Endothelial cell of umbilical vein (primary cell): Measurements from ENCODE around the gene MYO1C. TPM values are rescaled to one million over a fixed set of nuclear protein-coding genes. Genes with fewer than 3 reads are reported as not detected.

Source experiments
- BruUV-seq: library from RNA; stranded (reverse); fragments of 400-500 nt; replicated peaks from 2 replicates; lab custom pipeline; 2021; lab: Mats Ljungman, UMichigan
- CTCF ChIA-PET: fragments of 300-600, 350-600 bp; sonication (Branson Sonifier 250); formaldehyde crosslinking; loops from one replicate; lab custom pipeline; 2021; ENCODE audit warnings: antibody characterized with exemption, inconsistent platforms; lab: Charles Lee
- POLR2A ChIA-PET: fragments of 300-600, 350-600 bp; sonication (Branson Sonifier 250); formaldehyde crosslinking; loops from one replicate; lab custom pipeline; 2021; ENCODE audit warnings: antibody characterized with exemption, inconsistent platforms; lab: Charles Lee
- DNase-seq: peaks from one replicate; pipeline ENCODE4 v3.0.0-alpha.2; 2011; ENCODE audit warnings: low read depth, low spot score
- FAIRE-seq: peaks from 2 replicates; lab custom pipeline; 2011; peaks lifted over from hg19 to GRCh38; lab: Jason Lieb, UNC
- H2AFZ ChIP-seq: 2 replicates; pipeline ENCODE4 v1.6.0; 2012; ENCODE audit warnings: low read depth, low read length, control low read depth, inconsistent platforms
- H3K27ac ChIP-seq: 2 replicates; pipeline ENCODE4 v1.5.1; 2011; ENCODE audit warnings: low read depth, mild to moderate bottlenecking, control low read depth, low read length, moderate library complexity; ENCODE audit not compliant: insufficient read depth
- H3K27me3 ChIP-seq, 2 experiments: 2 replicates each; pipeline versions ENCODE4 v1.6.0 to v1.6.1; 2011; ENCODE audit warnings: low read length in 2 of 2, mixed read lengths in 1 of 2; ENCODE audit not compliant: control insufficient read depth in 2 of 2, insufficient read depth in 2 of 2
- H3K36me3 ChIP-seq, 2 experiments: 2 replicates in 1 of 2; 3 replicates in 1 of 2; pipeline ENCODE4 v1.5.1; 2011; ENCODE audit warnings: low read length in 2 of 2, mild to moderate bottlenecking in 1 of 2, moderate library complexity in 1 of 2; ENCODE audit not compliant: control insufficient read depth in 2 of 2, insufficient read depth in 2 of 2; ENCODE audit errors: extremely low read depth in 1 of 2
- H3K4me1 ChIP-seq: 3 replicates; pipeline ENCODE4 v1.5.1; 2011; ENCODE audit warnings: mild to moderate bottlenecking, low read length; ENCODE audit not compliant: control insufficient read depth, insufficient read depth; ENCODE audit errors: extremely low read depth
- H3K4me2 ChIP-seq: 2 replicates; pipeline ENCODE4 v1.6.1; 2011; ENCODE audit warnings: low read length, control low read depth, mixed read lengths; ENCODE audit not compliant: insufficient read depth
- H3K4me3 ChIP-seq, 3 experiments: fragments of 200-600 bp in 1 of 3; sonication (generic), shearing (Covaris generic) in 1 of 3; replicated peaks in 1 of 3; 2 replicates each; pipeline ENCODE4 v1.5.1; 2011 to 2016; ENCODE audit warnings: control low read depth in 3 of 3, low read length in 3 of 3, mild to moderate bottlenecking in 2 of 3, inconsistent platforms in 1 of 3, low read depth in 1 of 3, moderate library complexity in 1 of 3; ENCODE audit not compliant: insufficient read depth in 1 of 3
- H3K79me2 ChIP-seq: 2 replicates; pipeline ENCODE4 v1.6.0; 2012; ENCODE audit warnings: low read length, inconsistent platforms; ENCODE audit not compliant: control insufficient read depth, insufficient read depth
- H3K9ac ChIP-seq: replicated peaks from 2 replicates; pipeline ENCODE3; 2011; ENCODE audit warnings: low read length, control low read depth; ENCODE audit not compliant: insufficient read depth; ENCODE audit errors: extremely low read depth
- H3K9me1 ChIP-seq: replicated peaks from 3 replicates; pipeline ENCODE4 v1.6.0; 2011; ENCODE audit warnings: mild to moderate bottlenecking, low read length; ENCODE audit not compliant: control insufficient read depth, insufficient read depth; ENCODE audit errors: extremely low read depth
- H3K9me3 ChIP-seq: replicated peaks from 2 replicates; pipeline ENCODE4 v1.5.1; 2012; ENCODE audit warnings: low read length, inconsistent platforms; ENCODE audit not compliant: control insufficient read depth, insufficient read depth
- H4K20me1 ChIP-seq: replicated peaks from 2 replicates; pipeline ENCODE3; 2011; ENCODE audit warnings: mild to moderate bottlenecking, low read length; ENCODE audit not compliant: control insufficient read depth, insufficient read depth; ENCODE audit errors: extremely low read depth
- CTCF ChIP-seq, 2 donors: IDR thresholded peaks; 1 replicate in 1 of 2; 2 replicates in 1 of 2; pipeline ENCODE4 v1.5.1; 2011; ENCODE audit warnings: low read length in 2 of 2, mild to moderate bottlenecking in 2 of 2, moderate library complexity in 2 of 2, control low read depth in 1 of 2, inconsistent platforms in 1 of 2, low read depth in 1 of 2; ENCODE audit not compliant: insufficient read depth in 1 of 2; ENCODE audit errors: extremely low read depth in 1 of 2
- EZH2 ChIP-seq: IDR thresholded peaks from 2 replicates; pipeline ENCODE4 v1.6.1; 2012; ENCODE audit warnings: borderline replicate concordance, low read depth, mild to moderate bottlenecking, moderate library complexity, low read length, inconsistent platforms; ENCODE audit not compliant: severe bottlenecking
- FOS ChIP-seq: IDR thresholded peaks from 2 replicates; pipeline ENCODE4 v1.6.1; 2011; ENCODE audit warnings: mild to moderate bottlenecking, low read length, moderate library complexity, borderline replicate concordance; ENCODE audit not compliant: insufficient read depth
- GATA2 ChIP-seq: IDR thresholded peaks from 2 replicates; pipeline ENCODE4 v1.7.0; 2011; ENCODE audit warnings: low read depth, mild to moderate bottlenecking, moderate library complexity, mixed read lengths, low read length; ENCODE audit not compliant: insufficient read length, insufficient read depth
- JUN ChIP-seq: IDR thresholded peaks from 2 replicates; pipeline ENCODE4 v1.6.1; 2011; ENCODE audit warnings: borderline replicate concordance, low read depth; ENCODE audit not compliant: insufficient read length, insufficient read depth
- MAX ChIP-seq: IDR thresholded peaks from 2 replicates; pipeline ENCODE4 v1.6.1; 2011; ENCODE audit not compliant: insufficient read depth, insufficient read length
- MYC ChIP-seq: IDR thresholded peaks from one replicate; pipeline ENCODE4 v1.6.1; 2011; ENCODE audit warnings: mild to moderate bottlenecking, low read depth, low read length
- POLR2A ChIP-seq: IDR thresholded peaks from 2 replicates; pipeline ENCODE4 v1.6.1; 2012; ENCODE audit warnings: low read depth, mild to moderate bottlenecking, control low read depth, low read length
- POLR2AphosphoS5 ChIP-seq: IDR thresholded peaks from 2 replicates; pipeline ENCODE4 v1.6.1; 2012; ENCODE audit warnings: low read depth, mild to moderate bottlenecking, control low read depth, low read length, moderate library complexity; ENCODE audit not compliant: insufficient read depth
- dilution Hi-C: fragments of 300-500 bp; cut with MboI; formaldehyde crosslinking; loops from one replicate; pipeline ENCODE4 v1.15.0; 2019; ENCODE audit warnings: low sequenced_read_pairs; ENCODE audit not compliant: extremely low pct_ligation_motif_present
- intact Hi-C: fragments of 100-400 bp; cut with micrococcal nuclease; formaldehyde crosslinking; loops from one replicate; pipeline ENCODE4 v1.10.0; 2022
- polyA plus RNA-seq, 4 experiments: library from polyadenylated mRNA; depleted of rRNA in 3 of 4; stranded (reverse) in 3 of 4; unstranded in 1 of 4; fragments of >200 nt; gene quantifications; 2 replicates each; pipeline versions ENCODE4 v1.2.1 to v1.2.3, GENCODE V29; 2011 to 2012; ENCODE audit warnings: missing spikeins in 1 of 4
- total RNA-seq: library from RNA; stranded (reverse); gene quantifications from 2 replicates; pipeline ENCODE4 v1.2.3, GENCODE V29; 2021

Gene MYO1C
- total and polyA plus RNA-seq, 2 donors (not counting 3 experiments of a cell fraction or from before 2014, with no cell fraction given) = 141 to 206 TPM

- H3K9me1 ChIP-seq = no peaks in the 10 kb centered on the region
- intact Hi-C loops (no loop called here), dilution Hi-C loops (no loop called here)
- TF ChIP-seq GATA2 (no peak), POLR2A (no peak), JUN (no peak), CTCF (IDR thresholded peaks at IDR 0.05; ENCODE audit: extremely low read depth in 1 of 2, insufficient read depth in 1 of 2, low read depth in 1 of 2, low read length in 2 of 2) (no peak), EZH2 (no peak), MYC (no peak)
- ChIA-PET POLR2A (no interaction called here), CTCF (interaction anchor here (1.2 to 2.7 kb wide), 4 partner anchors 10 to 173 kb away, joined by 5 to 25 read pairs (median 8); partner anchors contain the start of gene INPP5K)
- no peak overlapping the region for H3K27ac ChIP-seq
- no peak overlapping the region for H2AFZ ChIP-seq
- FAIRE-seq = no peak
- no TSS peak for BruUV-seq
- no peak for DNase-seq
- no peaks in the 10 kb centered on the region for H3K27me3 ChIP-seq
- no peak overlapping the region for H3K9ac ChIP-seq
- no peaks in the 10 kb centered on the region for H3K9me3 ChIP-seq
- no peaks in the 10 kb centered on the region for H3K79me2 ChIP-seq
- peaks cover 5% of the 10 kb centered on the region for H3K4me1 ChIP-seq
- no peak overlapping the region for H3K4me3 ChIP-seq
- H3K36me3 ChIP-seq = peaks cover 0 to 21% of the 10 kb centered on the region in 2 experiments
- H4K20me1 ChIP-seq = no peaks in the 10 kb centered on the region
- no peak overlapping the region for H3K4me2 ChIP-seq
These were observed 13.1 kb upstream of the MYO1C start for GRCh38 chr17:1505586-1505985.

- H3K79me2 ChIP-seq = no peaks in the 10 kb centered on the region
- H3K27me3 ChIP-seq = no peaks in the 10 kb centered on the region
- no peaks in the 10 kb centered on the region for H4K20me1 ChIP-seq
- no peaks in the 10 kb centered on the region for H3K9me1 ChIP-seq
- H3K36me3 ChIP-seq = peaks cover 0 to 21% of the 10 kb centered on the region in 2 experiments
- FAIRE-seq (no peak), DNase-seq (no peak)
- dilution Hi-C loops (no loop called here), intact Hi-C loops (no loop called here)
- no TSS peak for BruUV-seq
- no peak overlapping the region for H3K27ac ChIP-seq
- H2AFZ ChIP-seq = no peak overlapping the region
- TF ChIP-seq MAX (no peak), JUN (no peak), FOS (no peak), EZH2 (no peak), CTCF (IDR thresholded peaks at IDR 0.05; ENCODE audit: extremely low read depth in 1 of 2, insufficient read depth in 1 of 2, low read depth in 1 of 2, low read length in 2 of 2) (no peak), POLR2AphosphoS5 (no peak), GATA2 (no peak), MYC (no peak), POLR2A (no peak)
- H3K4me2 ChIP-seq = no peak overlapping the region
- POLR2A ChIA-PET = no interaction called here
- peaks cover 4% of the 10 kb centered on the region for H3K4me1 ChIP-seq
- no peak overlapping the region for H3K4me3 ChIP-seq
- no peak overlapping the region for H3K9ac ChIP-seq
- CTCF ChIA-PET = interaction anchor here (1.2 to 2.7 kb wide), 4 partner anchors 9 to 172 kb away, joined by 5 to 25 read pairs (median 8); partner anchors contain the start of gene INPP5K
- no peaks in the 10 kb centered on the region for H3K9me3 ChIP-seq
These were observed 12.4 kb upstream of the MYO1C start for GRCh38 chr17:1504866-1505265.
